Iris pigment epithelial cell (primary cell): ENCODE results near the gene SDHAF2.
"Not testable (repeated sequence)": the region's sequence is repeated elsewhere in the genome, so short reads cannot be mapped to it uniquely, and the experiment has no call there.

Experiments used
- DNase-seq: peaks from one replicate; pipeline ENCODE4 v3.0.0-alpha.2; 2011; ENCODE audit warnings: low read depth

The SDHAF2 gene

DNA sequence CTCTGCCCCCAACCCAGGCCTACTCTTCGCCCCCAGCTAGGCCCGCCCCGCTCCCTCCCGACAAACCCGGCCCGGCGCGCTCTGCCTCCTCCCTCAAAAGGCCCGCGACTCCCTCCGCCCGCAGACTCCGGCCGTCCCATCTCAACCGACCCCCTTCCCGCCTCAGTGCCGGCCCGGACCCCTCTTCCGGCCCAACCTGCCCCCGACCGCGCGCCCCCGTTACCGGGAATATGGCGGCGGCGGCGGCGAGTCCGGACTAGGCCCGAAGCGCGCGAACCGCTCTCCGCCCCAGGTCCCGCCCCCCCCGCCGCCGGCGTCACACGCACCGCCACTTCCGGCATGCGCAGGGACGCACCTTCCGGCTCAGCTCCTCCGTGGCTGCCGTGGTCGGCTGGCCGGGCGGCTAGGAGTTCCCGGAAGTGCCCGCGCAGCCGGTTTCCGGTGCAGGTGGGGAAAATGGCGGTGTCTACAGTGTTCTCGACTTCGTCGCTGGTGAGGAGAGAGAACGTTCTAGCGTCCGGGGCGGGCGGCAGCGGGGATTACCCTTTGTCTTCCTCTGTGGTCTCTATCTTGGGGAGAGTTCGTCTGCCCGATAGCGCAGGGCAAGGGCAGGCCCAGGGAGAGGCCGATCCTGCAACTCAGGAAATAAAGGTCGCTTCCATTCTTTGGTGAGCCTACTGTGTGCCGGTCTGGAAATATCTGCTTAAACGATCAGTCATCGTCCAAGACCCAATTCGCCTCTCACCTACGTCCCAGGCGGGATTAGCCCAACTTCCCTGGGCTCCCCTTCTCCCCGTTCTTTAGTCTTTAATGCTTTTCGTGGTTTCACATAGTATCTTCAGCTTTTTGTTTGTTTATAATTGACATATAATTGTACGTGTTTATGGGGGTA, at the start of gene SDHAF2, which contains the start of gene CPSF7:
Gene SDHAF2 (plus strand): TSS at position 434 of the 892 bp plus-strand sequence. CDS start 23 bp downstream, at position 457.
Gene CPSF7 (minus strand): TSS at position 285 of the 892 bp plus-strand sequence. CDS start 740 bp downstream, outside the sequence.
- peak; percentile 96 for DNase-seq

- DNase-seq: no peak
Measured at GRCh38 chr11:61380884-61381283, 49.0 kb upstream of the SDHAF2 start.

- DNase-seq: not testable (repeated sequence)
Measured at GRCh38 chr11:61383859-61384258, 46.1 kb upstream of the SDHAF2 start.

DNA sequence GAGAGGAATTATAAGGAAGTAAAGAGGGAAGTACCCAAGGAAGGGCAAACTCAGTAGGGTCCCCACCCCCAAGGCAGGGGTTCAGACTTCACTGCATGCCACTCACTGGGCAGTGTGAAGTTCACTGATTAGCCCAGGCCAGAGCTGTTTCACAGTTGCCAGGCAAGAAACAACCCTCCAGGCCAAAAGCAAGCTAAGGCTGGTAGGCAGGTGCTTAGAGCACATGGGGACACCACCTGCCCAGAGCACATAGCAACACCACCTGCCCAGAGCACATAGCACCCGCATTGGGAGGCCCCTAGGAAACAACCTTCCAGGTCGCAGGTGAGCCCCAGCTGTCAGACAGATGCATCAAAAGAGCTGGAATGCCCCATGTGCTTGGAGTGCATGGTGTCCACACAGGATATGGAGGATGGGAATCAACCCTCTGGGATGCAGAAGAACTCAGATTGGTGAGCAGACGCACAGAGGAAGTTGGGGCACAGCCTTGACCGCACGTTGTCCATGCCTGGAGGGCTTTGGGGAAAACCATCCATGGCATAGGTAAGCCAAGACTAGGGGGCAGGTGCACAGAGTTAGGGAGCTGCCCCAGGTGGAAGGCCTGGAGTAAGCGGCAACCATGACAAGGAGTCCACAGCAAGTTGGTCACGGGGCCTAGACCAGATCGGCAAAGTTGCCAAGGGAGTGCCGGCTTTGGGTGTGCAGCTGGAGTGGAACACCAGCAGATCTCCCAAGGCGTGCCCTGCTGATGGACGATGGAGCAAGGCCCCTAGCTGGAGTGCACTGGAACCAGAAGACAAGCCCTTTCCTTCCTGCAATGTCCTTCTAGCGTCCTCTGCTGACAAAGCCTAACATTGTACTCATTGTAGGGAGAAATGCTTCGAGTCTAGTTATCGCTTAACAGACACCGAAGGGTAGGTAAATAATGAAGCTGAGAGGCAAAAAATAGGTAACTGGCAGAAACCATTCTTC, 45.4 kb upstream of the SDHAF2 start:
- peak; percentile 35 for DNase-seq

DNA sequence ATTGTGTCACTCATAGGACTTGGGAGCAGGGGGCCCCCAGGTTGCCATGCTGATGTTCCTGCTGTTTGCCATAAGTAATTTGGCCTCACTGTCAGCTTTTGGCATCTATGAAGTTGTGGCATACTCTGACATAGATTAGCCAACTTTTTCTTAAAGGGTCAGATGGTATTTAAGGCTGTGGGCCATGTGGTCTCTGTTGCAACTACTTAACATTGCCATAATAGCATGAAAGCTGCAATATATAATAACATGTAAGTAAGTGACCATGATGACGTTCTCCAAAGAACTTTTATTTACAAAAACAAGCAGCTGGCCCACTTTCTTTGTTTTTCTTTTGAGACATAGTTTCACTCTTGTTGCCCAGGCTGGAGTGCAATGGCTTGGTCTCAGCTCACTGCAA, 39.8 kb upstream of the SDHAF2 start:
- no peak for DNase-seq

DNA sequence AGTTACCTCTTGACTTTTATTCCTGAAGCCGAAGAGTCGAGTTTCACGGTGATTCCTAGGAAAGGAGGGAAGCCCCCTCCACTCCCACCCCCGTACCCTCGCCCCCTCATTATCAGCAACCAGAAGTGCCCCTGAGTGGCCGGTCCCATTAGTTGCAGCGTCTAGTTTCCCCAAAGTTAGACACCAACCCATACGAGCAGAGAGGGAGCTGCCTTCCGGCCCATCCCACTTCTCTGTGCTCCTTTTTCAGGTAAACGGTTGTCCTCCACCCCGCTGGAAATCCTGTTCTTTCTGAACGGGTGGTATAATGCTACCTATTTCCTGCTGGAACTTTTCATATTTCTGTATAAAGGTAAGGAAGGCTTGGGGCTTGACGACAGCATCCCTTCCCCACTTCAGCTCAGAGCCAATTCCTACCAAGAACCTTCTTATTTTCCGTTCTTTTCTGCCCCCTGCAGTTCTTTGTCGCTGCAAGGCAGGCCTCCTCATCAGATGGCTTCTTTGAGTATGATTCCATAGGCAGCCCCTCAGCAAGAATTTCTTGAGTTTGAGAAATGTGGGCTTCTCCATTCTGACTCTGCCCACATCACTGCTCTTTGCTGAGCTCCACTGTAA, 36.8 kb upstream of the SDHAF2 start:
- DNase-seq: no peak

- no peak for DNase-seq
Measured at GRCh38 chr11:61401173-61401572, 28.8 kb upstream of the SDHAF2 start.

DNA sequence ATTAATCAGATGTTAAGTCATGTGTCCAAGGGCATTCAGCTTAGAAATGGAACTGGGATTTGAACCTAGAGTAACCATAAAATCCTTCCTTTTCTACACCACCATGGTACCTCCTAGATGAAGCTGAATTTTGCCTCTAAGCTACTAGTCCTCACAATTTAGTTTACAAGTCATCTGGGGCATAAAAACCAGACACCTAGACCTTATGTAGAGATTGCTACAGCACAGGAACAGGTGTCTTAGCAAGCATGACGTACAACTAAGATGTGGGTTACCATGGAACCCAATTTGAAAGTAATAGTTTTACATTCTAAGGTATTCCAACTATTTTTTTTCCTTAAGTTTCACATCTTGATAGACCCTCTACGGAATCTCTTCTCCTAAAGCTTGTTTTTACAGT, 28.4 kb upstream of the SDHAF2 start:
- no peak for DNase-seq

GRCh38 chr11:61403658-61404057, 26.3 kb upstream of the SDHAF2 start:
- no peak for DNase-seq

DNA sequence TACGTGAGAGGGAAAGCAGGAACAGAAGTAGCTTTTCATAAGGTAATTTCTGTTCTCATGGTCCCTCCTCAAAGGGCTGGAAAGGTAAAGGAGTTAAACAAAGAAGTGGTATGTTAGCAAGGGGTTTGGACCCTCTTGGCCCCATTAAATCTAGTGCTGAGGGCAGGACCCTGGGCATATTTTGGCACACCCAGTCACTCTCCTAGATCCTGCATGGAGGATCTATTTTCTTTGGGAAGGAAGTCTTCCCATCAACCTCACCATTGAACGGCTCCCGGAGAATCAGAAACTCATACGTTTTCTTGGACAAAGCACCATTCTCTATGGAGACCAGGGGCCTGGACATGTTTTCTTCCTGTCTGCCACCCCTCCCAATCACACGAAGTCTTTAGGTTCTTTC, 25.8 kb upstream of the SDHAF2 start:
- no peak for DNase-seq

DNA sequence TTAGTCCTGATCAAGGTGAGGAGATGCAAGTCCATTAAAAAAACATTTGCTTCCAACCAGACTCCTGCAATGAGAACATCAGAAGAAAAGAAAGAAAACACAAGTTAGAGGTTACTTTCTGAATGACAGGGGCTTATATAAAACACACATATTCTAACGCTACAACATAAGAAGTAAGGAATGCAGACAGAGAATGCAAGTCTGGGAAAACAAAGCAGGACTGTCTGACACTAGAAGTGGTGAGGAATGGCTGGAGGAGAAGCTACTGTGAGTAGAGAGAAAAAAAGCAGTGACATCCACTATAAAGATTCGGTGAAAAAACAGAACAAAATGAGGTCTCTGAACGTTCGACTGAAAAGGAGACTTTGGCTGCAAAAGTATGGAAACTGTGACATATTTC, 25.3 kb upstream of the SDHAF2 start:
- DNase-seq: peak; percentile 45

DNA sequence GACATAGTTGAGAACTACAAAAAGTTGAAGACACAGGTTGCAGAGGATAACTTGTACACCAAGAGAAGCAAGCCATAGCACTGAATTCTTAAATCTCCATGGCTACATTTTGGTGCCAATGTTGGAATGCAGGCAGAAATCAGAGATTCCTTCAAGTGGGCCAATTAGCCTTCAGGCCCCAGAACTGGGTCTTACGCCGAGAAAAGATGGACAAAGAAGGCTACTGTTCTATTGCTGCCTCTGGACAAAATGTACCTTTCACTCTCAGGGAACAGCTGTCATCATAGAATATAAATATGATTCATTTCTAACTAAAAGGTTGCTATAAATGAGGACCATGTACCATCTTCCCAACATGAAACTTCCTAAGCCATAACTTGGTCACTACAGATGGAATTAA, 23.9 kb upstream of the SDHAF2 start:
- no peak for DNase-seq

DNA sequence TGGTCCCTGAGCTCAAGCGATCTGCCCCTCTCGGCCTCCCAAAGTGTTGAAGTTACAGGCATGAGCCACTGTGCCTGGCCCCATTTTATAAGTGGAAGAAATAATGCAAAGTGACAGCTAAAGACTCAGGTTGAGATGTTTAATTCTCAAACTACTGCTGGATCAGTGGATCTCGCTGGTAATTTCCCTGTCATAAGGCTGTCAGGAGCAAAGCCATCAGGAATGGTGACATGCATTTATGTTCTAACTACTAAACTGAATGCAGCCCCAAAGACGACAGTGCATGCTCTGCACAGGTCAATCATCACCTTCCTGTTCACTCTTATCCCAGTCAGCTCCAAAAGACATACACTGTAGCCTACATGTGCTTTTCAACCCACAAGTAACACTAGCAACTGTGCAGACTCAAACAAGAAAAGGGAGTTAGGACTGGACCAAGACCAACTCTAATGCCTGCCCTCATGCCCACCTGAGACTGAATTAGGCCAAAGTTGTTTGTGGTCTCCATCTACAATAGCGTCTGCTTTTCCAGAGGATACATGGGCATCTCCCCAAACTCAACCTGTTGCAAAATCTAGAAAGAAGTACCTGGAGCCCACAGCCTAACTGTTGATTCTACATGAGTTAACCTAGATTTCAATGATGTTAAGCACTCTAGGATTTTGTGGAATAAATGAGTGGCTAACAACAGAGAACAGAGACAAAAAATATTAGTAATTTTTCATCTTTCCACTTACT, 22.8 kb upstream of the SDHAF2 start:
- no peak for DNase-seq

DNA sequence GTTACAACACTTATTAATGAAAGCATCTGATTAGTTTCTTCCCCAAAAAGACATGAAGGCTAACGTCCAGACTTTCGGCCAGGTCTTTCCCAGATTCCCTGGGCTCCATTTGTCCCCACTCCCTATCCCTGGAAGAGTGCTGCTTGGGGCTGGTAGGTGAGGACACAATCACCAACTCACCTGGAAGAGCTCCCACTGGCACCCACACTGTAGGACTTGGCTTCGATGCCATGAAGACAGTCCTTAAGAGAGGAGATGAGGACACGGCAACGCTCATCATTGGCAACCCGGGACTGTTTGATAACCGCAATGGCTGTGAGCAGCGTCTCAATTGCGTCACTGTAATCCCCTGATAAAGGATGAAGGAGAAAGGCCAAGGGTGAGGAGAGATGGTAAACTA, 18.3 kb upstream of the SDHAF2 start:
- DNase-seq: no peak

DNA sequence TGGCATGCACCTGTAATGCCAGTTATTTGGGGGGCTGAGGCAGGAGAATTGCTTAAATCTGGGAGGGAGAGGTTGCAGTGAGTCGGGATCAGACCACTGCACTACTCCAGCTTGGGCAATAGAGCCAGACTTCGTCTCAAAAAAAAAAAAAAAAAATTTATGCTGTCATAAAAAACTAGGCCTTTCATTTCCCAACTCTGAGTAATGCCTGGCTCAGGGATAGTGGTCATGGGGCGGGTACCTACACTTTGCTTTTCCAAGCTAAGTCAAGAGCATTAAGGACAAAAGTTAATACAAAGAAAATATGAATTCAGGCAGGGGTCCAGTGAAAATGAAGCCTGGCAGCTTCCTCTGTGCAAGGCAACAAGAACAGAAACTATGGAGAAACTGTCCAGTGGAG, 16.4 kb upstream of the SDHAF2 start:
- peak; percentile 40 for DNase-seq

DNA sequence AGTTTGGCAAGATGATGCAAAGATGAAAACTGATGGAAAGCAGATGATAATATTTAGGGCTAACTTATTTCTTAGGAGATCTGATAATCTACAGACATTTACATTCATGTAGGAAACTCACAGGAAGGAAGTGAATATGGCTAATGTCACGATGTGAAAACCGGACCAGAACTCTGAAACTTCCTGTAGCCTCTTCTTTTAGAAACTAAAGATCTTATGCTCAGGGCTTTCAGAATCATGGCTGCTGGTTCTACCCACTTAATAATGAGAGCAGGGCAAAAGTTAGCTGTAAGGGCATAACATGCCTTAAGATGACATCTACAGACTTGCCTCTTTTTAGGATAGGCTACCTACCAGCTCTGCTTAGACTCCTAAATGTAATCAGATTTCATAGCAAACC, 15.4 kb upstream of the SDHAF2 start:
- no peak for DNase-seq

DNA sequence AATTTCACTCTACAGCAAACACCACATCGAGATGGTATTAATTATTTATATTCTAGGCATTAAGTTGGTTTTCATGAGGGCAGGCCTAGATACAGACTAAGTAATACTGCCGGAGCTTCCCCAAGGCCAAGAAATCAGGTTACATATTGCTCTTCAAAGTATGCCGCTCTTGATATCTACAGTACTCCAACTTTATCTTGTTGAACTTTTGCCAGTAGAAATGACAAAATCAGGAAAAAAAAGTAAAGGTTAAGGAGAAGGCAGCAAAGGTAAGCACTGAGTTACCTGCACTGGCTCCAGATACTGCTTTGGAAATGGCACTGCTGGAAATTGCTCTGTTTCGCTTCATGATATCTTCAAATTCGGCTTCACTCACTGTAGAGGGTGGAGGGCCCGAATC, 14.5 kb upstream of the SDHAF2 start:
- DNase-seq: no peak

GRCh38 chr11:61416941-61417340, 13.0 kb upstream of the SDHAF2 start:
- no peak for DNase-seq

- peak; percentile 69 for DNase-seq
Measured at GRCh38 chr11:61417670-61418069, 12.3 kb upstream of the SDHAF2 start.

GRCh38 chr11:61418136-61418535, 11.8 kb upstream of the SDHAF2 start:
- peak; percentile 36 for DNase-seq

DNA sequence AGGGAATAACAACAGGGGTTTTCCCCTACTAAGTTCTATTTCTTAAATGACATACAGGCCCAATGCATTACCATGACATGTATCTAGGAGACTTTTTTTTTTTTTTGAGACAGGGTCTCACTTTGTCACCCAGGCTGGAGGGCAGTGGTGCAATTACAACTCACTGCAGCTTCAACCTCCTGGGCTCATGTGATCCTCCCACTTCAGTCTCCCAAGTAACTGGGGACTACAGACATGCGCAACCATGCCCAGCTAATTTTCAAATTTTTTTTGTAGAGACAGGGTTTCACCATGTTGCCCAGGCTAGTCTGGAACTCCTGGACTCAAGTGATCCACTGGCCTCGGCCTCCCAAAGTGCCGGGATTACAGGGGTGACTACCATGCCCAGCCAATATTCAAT, 7.7 kb upstream of the SDHAF2 start:
- no peak for DNase-seq
